SK-N-SH (cell line): ENCODE data around the gene TULP1. TPM values are rescaled to one million over a fixed set of nuclear protein-coding genes. Genes with fewer than 3 reads are reported as not detected.

Source experiments
- CTCF ChIA-PET: fragments of 300-600, 350-600 bp; formaldehyde crosslinking; extraction: SDS; loops from one replicate; lab custom pipeline; 2021; lab: Yijun Ruan, JAX
- POLR2A ChIA-PET: fragments of 350-600 bp; sonication (Branson Sonifier 250); formaldehyde crosslinking; extraction: SDS; loops from one replicate; lab custom pipeline; 2020; ENCODE audit warnings: antibody characterized with exemption, inconsistent platforms; lab: Yijun Ruan, JAX
- DNase-seq: peaks from one replicate; pipeline ENCODE4 v3.0.0; 2012
- H2AFZ ChIP-seq: fragments of 200-600 bp; sonication (generic); 2 replicates; pipeline ENCODE4 v1.8.1; 2016; ENCODE audit warnings: antibody characterized with exemption, mild to moderate bottlenecking, low read depth
- H3F3A ChIP-seq: fragments of 200-600 bp; sonication (generic); replicated peaks from 2 replicates; pipeline ENCODE3; 2016; ENCODE audit warnings: antibody characterized with exemption, mild to moderate bottlenecking; ENCODE audit not compliant: insufficient read depth
- H3K27ac ChIP-seq, 2 experiments: fragments of 200-500 bp in 1 of 2; fragments of 200-600 bp in 1 of 2; sonication (Bioruptor generic) in 1 of 2; sonication (generic), shearing (Covaris generic) in 1 of 2; 2 replicates each; pipeline versions ENCODE4 v1.5.1 to v1.6.1; 2014 to 2016; ENCODE audit warnings: low read depth in 2 of 2, inconsistent platforms in 1 of 2, low read length in 1 of 2, mild to moderate bottlenecking in 1 of 2, mixed read lengths in 1 of 2
- H3K27me3 ChIP-seq: fragments of 200-600 bp; sonication (generic), shearing (Covaris generic); 2 replicates; pipeline ENCODE4 v1.6.1; 2016; ENCODE audit warnings: mixed run types; ENCODE audit not compliant: insufficient read depth
- H3K36me3 ChIP-seq, 2 experiments: fragments of 200-500 bp in 1 of 2; fragments of 200-600 bp in 1 of 2; sonication (Bioruptor generic) in 1 of 2; sonication (generic) in 1 of 2; replicated peaks in 1 of 2; 2 replicates each; pipeline versions ENCODE3 to v1.5.1; 2014 to 2016; ENCODE audit warnings: low read length in 1 of 2, mild to moderate bottlenecking in 1 of 2; ENCODE audit not compliant: insufficient read depth in 2 of 2, control insufficient read depth in 1 of 2
- H3K4me1 ChIP-seq, 2 experiments: fragments of 200-500 bp in 1 of 2; fragments of 200-600 bp in 1 of 2; sonication (Bioruptor generic) in 1 of 2; sonication (generic), shearing (Covaris generic) in 1 of 2; 2 replicates each; pipeline versions ENCODE4 v1.5.1 to v1.6.1; 2014 to 2016; ENCODE audit warnings: low read depth in 1 of 2, low read length in 1 of 2, mixed run types in 1 of 2; ENCODE audit not compliant: insufficient read depth in 2 of 2, control insufficient read depth in 1 of 2
- H3K4me2 ChIP-seq: fragments of 200-600 bp; sonication (generic), shearing (Covaris generic); 2 replicates; pipeline ENCODE4 v1.6.1; 2017; ENCODE audit warnings: mixed run types
- H3K4me3 ChIP-seq, 2 experiments: fragments of 200-500 bp in 1 of 2; fragments of 200-600 bp in 1 of 2; sonication (Bioruptor generic) in 1 of 2; sonication (generic), shearing (Covaris generic) in 1 of 2; 2 replicates each; pipeline versions ENCODE4 v1.5.1 to v1.8.1; 2014 to 2016; ENCODE audit warnings: low read depth in 2 of 2, inconsistent platforms in 1 of 2, low read length in 1 of 2, mild to moderate bottlenecking in 1 of 2, mixed read lengths in 1 of 2, moderate library complexity in 1 of 2
- H3K79me2 ChIP-seq: fragments of 200-600 bp; sonication (generic); 2 replicates; pipeline ENCODE4 v1.8.1; 2017; ENCODE audit warnings: mild to moderate bottlenecking; ENCODE audit not compliant: insufficient read depth
- H3K9ac ChIP-seq: fragments of 200-600 bp; sonication (generic); 2 replicates; pipeline ENCODE4 v1.6.1; 2017; ENCODE audit warnings: mixed run types
- H3K9me2 ChIP-seq: fragments of 200-600 bp; sonication (generic); 2 replicates; pipeline ENCODE4 v1.6.1; 2017; ENCODE audit warnings: mixed run types
- H3K9me3 ChIP-seq: fragments of 200-600 bp; sonication (generic); 2 replicates; pipeline ENCODE4 v1.6.1; 2017; ENCODE audit warnings: mixed run types, mild to moderate bottlenecking, moderate library complexity
- H4K20me1 ChIP-seq: fragments of 200-600 bp; sonication (generic); 2 replicates; pipeline ENCODE4 v1.6.1; 2017; ENCODE audit warnings: mild to moderate bottlenecking, mixed run types; ENCODE audit not compliant: insufficient read depth
- EP300 ChIP-seq, 2 experiments: IDR thresholded peaks; 2 replicates each; pipeline versions ENCODE4 v1.4.0 to v1.6.1; 2012; ENCODE audit warnings: borderline replicate concordance in 1 of 2, low read depth in 1 of 2, low read length in 1 of 2
- EZH2phosphoT487 ChIP-seq: fragments of 200-600 bp; sonication (generic); IDR thresholded peaks from 2 replicates; pipeline ENCODE4 v1.6.1; 2017; ENCODE audit warnings: low read depth, mixed run types, mild to moderate bottlenecking, antibody characterized with exemption, moderate library complexity, borderline replicate concordance
- FOXJ3 ChIP-seq: sonication (generic); formaldehyde crosslinking; IDR thresholded peaks from 2 replicates; pipeline ENCODE4 v1.5.1; 2020; ENCODE audit warnings: mild to moderate bottlenecking, missing genetic modification reagents
- FOXM1 ChIP-seq: IDR thresholded peaks from 2 replicates; pipeline ENCODE4 v1.4.0; 2012; ENCODE audit warnings: low read depth, mild to moderate bottlenecking
- GATA2 ChIP-seq: sonication (generic); formaldehyde crosslinking; IDR thresholded peaks from 2 replicates; pipeline ENCODE4 v1.5.0; 2020; ENCODE audit warnings: mild to moderate bottlenecking, missing genetic modification reagents
- RAD21 ChIP-seq: IDR thresholded peaks from 2 replicates; pipeline ENCODE4 v1.6.1; 2012; ENCODE audit warnings: mild to moderate bottlenecking, low read length
- RXRA ChIP-seq: IDR thresholded peaks from 2 replicates; pipeline ENCODE4 v1.4.0; 2012; ENCODE audit warnings: low read depth, mild to moderate bottlenecking, borderline replicate concordance
- SMC3 ChIP-seq: IDR thresholded peaks from 2 replicates; pipeline ENCODE4 v1.6.1; 2012; ENCODE audit warnings: low read depth, low read length, improper control_type of control experiment
- TAF1 ChIP-seq: IDR thresholded peaks from 2 replicates; pipeline ENCODE4 v1.6.1; 2012; ENCODE audit warnings: low read depth, mild to moderate bottlenecking, low read length, moderate library complexity, borderline replicate concordance
- WGBS: methylation state at CpG from one replicate; pipeline ENCODE4 v1.1.6; 2017; ENCODE audit warnings: low lambda C conversion rate; 5-methylcytosine and 5-hydroxymethylcytosine counted together
- polyA plus RNA-seq, 3 experiments: library from polyadenylated mRNA; depleted of rRNA; stranded (reverse); fragments of >200 nt; gene quantifications; 2 replicates each; pipeline ENCODE4 v1.2.3, GENCODE V29; 2012
- TF ChIP-seq, protein P1 (sequence below): IDR thresholded peaks from 2 replicates; pipeline ENCODE4 v1.4.0; 2012; ENCODE audit warnings: low read depth, borderline replicate concordance
- TF ChIP-seq, protein P2 (sequence below): fragments of 150-350 bp; IDR thresholded peaks from 2 replicates; pipeline ENCODE4 v1.6.1; 2017; ENCODE audit warnings: antibody characterized with exemption, low read length, low read depth, borderline replicate concordance
- TF ChIP-seq, protein P3 (sequence below): fragments of 200-600 bp; sonication (generic); IDR thresholded peaks from 2 replicates; pipeline ENCODE4 v1.6.1; 2017; ENCODE audit warnings: antibody characterized with exemption, mild to moderate bottlenecking, moderate library complexity

The TULP1 gene
- polyA plus RNA-seq, 1 of the 3 experiments (the other 2 are of a cell fraction): not detected

DNA sequence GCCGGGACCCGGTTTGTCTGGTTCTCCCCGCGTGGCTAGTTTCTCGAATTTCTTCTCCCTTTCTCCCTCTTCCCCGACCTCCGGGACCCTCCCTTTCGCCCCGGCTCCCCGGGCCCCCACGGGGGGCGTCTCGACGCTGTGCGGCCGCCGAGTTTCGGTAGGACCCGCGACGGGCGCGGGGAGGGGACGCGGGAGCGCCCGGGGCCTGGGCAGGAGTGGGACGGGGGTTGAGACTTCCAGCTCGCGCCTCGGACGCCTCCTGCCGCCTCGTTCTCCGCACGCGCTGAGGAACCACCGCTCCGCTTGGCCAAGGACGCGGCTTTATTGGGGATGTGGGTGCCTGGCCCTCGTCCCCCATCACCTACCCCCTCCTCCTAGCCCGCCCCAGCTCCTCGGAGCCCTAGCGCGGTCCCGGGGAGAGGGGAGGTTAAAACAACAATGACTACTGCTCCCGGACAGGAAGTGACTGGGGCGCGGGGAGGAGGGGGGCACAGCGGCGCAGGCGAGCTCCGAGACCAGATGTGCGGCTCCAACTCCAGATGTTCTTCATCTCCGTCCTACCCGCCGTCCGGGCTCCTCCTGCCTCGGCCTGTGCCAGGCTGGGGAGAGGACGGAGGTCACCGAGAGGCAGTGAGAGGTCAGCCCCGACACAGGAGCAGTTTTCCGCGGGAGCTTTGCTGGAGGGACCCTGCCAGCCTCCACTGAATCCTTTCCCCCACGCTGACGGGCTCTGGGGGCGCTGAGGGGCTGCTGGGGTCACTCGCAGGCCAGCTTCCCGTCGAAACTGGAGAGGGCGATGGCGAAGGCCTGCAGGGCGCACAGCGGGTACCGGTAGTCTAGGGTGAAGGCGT is 14.9 kb downstream of the TULP1 start (continued):
- TF ChIP-seq, protein P1, sequence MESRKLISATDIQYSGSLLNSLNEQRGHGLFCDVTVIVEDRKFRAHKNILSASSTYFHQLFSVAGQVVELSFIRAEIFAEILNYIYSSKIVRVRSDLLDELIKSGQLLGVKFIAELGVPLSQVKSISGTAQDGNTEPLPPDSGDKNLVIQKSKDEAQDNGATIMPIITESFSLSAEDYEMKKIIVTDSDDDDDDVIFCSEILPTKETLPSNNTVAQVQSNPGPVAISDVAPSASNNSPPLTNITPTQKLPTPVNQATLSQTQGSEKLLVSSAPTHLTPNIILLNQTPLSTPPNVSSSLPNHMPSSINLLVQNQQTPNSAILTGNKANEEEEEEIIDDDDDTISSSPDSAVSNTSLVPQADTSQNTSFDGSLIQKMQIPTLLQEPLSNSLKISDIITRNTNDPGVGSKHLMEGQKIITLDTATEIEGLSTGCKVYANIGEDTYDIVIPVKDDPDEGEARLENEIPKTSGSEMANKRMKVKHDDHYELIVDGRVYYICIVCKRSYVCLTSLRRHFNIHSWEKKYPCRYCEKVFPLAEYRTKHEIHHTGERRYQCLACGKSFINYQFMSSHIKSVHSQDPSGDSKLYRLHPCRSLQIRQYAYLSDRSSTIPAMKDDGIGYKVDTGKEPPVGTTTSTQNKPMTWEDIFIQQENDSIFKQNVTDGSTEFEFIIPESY: no peak
- TF ChIP-seq EZH2phosphoT487: no peak
- TF ChIP-seq, protein P2, sequence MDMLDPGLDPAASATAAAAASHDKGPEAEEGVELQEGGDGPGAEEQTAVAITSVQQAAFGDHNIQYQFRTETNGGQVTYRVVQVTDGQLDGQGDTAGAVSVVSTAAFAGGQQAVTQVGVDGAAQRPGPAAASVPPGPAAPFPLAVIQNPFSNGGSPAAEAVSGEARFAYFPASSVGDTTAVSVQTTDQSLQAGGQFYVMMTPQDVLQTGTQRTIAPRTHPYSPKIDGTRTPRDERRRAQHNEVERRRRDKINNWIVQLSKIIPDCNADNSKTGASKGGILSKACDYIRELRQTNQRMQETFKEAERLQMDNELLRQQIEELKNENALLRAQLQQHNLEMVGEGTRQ: no peak
- TF ChIP-seq SMC3: no peak
- TF ChIP-seq TAF1: no peak
- no peak for TF ChIP-seq RXRA
- TF ChIP-seq RAD21: no peak
- TF ChIP-seq, protein P3, sequence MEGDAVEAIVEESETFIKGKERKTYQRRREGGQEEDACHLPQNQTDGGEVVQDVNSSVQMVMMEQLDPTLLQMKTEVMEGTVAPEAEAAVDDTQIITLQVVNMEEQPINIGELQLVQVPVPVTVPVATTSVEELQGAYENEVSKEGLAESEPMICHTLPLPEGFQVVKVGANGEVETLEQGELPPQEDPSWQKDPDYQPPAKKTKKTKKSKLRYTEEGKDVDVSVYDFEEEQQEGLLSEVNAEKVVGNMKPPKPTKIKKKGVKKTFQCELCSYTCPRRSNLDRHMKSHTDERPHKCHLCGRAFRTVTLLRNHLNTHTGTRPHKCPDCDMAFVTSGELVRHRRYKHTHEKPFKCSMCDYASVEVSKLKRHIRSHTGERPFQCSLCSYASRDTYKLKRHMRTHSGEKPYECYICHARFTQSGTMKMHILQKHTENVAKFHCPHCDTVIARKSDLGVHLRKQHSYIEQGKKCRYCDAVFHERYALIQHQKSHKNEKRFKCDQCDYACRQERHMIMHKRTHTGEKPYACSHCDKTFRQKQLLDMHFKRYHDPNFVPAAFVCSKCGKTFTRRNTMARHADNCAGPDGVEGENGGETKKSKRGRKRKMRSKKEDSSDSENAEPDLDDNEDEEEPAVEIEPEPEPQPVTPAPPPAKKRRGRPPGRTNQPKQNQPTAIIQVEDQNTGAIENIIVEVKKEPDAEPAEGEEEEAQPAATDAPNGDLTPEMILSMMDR: no peak
- TF ChIP-seq EP300 (IDR thresholded peaks at IDR 0.05; ENCODE audit: borderline replicate concordance in 1 of 2, low read depth in 1 of 2, low read length in 1 of 2): no peak
- no peak for TF ChIP-seq FOXM1
- no peak for TF ChIP-seq FOXJ3 (CRISPR knock-in tag)

DNA sequence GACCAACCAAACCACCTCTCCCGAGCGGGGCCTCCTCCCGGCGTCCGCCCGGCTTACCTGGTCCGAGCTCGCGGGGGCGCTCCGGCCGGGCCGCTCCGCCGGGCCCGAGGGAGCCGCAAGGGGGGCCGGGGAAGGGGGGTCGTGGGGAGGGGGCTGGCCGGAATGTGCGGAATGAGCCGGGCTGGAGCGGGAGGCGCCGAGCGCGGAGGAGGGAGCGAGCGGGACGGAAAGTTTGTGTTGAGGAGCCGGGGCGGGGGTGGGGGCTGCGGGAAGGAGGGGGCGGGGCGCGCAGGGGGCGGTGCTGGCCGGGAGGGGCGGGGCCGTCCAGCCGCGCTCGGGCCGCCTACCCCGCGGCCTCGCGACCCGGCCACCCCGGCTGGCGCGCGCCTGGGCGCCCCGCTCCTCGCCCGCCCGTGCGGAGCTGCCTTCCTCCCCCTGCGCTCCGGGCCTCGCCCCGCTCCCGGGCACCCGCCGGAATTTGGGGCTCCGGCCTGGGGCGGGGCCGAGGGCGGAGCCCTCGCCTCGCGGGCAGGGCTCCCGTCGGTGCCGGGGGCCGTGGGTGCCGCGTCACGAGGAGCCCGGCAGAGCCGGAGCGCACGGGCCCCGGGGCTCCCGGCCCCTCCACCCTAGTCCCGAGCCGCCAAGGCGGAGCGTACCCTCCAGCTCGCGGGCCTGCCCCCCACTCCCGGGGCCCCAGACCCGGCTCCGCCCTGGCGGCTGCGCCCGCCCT is 15.7 kb downstream of the TULP1 start, which contains the start of gene TEAD3:
TSS of gene TEAD3 (minus strand) at position 239 of the 730 bp plus-strand sequence.
- no peaks in the 10 kb centered on the region for H3K9me2 ChIP-seq
- H3K27me3 ChIP-seq: no peaks in the 10 kb centered on the region
- peak; percentile 97 for DNase-seq
- ChIA-PET CTCF (interaction anchor here (0.5 to 2.3 kb wide), 14 partner anchors 12 to 240 kb away, joined by 3 to 13 read pairs (median 3); partner anchors contain the start of genes ARMC12, PPARD and RPL10A), POLR2A (interaction anchor here (0.6 to 1.7 kb wide), 8 partner anchors 9 to 153 kb away, joined by 3 to 6 read pairs (median 4); partner anchors contain the start of gene RPL10A)
- peak within 1 kb of the TSS; percentile 35 to 82; a peak in 3 of 4 replicates for H3K27ac ChIP-seq
- peak within 1 kb of the TSS; percentile 66 to 79 for H3K4me3 ChIP-seq
- H3K9ac ChIP-seq: peak within 1 kb of the TSS; percentile 81
- no peaks in the 10 kb centered on the region for H3F3A ChIP-seq
- peak within 1 kb of the TSS; percentile 94 for H2AFZ ChIP-seq
- H3K9me3 ChIP-seq: no peaks in the 10 kb centered on the region
- H3K36me3 ChIP-seq: no peaks in the 10 kb centered on the region
- H3K4me1 ChIP-seq: peaks cover 12 to 50% of the 10 kb centered on the region in 2 experiments; a peak in 2 of 4 replicates
- H4K20me1 ChIP-seq: peaks cover 11% of the 10 kb centered on the region; the same call in 1 of the 2 replicates
- no peak for TF ChIP-seq GATA2 (CRISPR knock-in tag)
- TF ChIP-seq, protein P3: peak; percentile 27
- WGBS: 0% methylated on average over 12 of the region's 98 CpGs
- peak within 1 kb of the TSS; percentile 97 for H3K4me2 ChIP-seq
- H3K79me2 ChIP-seq: peaks cover 18% of the 10 kb centered on the region; the same call in 1 of the 2 replicates
